Measurements from ENCODE around the gene STEAP1. TPM values are rescaled to one million over a fixed set of nuclear protein-coding genes. Genes with fewer than 3 reads are reported as not detected.

The STEAP1 gene
- polyA plus RNA-seq, 3 donors: 10.7 to 14.3 (median 11.5) TPM

DNA sequence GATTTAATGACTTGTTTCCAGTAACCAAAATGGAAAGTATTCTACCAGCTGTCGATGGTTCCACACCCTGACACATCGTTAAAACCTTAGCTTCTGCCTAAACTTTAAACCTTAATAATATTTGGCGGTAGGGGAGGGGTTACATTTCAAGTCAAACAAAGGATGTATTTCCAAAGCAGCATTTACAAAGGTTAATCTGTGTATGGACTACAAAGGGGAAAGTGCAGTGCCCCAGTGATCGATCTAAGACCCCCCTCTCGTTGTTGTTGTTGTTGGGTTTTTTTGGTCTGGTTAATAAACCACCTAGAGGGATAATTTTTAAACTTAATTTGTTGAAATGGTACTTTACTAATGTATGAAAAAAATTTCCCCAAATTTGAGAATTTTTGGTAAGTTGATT lies 56.2 kb downstream of the STEAP1 start:
- DNase-seq (ENCODE audit: low read depth in 3 of 3, low spot score in 2 of 3): no peak

DNA sequence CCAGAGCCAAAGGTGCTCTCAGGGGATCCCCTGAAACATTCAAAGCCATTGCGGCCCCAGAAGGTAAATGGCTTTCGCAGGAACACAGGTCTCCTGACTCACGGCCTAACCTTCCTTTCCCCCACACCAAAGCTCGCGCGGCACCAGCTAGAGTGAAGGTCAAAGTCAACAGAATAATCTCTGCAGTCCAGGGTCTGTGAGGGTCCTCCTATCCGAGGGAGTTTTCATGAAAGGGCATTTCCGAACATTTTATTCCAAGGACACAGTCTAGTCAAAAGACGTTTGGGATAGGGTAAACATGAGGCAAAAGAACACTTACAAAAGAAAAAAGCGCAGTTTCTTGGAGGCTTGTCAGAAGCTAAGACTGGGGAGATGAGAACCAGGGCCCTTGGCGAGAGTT lies 56.7 kb downstream of the STEAP1 start:
- no peak for DNase-seq (ENCODE audit: low read depth in 3 of 3, low spot score in 2 of 3)

DNA sequence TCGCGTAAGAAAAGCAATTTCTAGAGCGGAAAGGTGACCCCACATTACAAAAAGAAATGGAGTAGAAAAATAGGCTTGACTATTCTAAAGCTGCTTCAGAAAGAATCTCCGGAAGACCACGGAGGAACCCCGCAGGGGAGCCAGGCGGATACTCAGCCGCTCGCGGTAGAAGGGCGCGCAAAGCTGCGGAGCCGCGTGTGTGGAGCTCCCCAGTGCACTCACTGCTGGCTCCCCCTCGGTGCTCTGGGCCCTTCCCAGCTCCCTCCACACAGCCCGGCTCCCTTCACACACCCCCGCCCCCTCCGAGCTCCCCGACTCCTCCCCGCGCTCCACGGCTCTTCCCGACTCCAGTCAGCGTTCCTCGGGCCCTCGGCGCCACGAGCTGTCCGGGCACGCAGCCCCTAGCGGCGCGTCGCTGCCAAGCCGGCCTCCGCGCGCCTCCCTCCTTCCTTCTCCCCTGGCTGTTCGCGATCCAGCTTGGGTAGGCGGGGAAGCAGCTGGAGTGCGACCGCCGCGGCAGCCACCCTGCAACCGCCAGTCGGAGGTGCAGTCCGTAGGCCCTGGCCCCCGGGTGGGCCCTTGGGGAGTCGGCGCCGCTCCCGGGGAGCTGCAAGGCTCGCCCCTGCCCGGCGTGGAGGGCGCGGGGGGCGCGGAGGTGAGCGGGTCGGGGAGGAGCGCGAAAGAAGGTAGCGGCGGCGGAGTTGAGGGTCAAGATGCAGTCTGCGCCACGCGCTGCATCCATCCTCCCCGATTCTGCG lies 57.3 kb downstream of the STEAP1 start, which contains the start of gene STEAP2:
Gene STEAP2, plus strand, starts transcription at position 350 of the 758 bp plus-strand sequence. CDS start 13,343 bp downstream, outside the sequence.
- DNase-seq (ENCODE audit: low read depth in 3 of 3, low spot score in 2 of 3): peak; percentile 48 to 74 (median 66)

DNA sequence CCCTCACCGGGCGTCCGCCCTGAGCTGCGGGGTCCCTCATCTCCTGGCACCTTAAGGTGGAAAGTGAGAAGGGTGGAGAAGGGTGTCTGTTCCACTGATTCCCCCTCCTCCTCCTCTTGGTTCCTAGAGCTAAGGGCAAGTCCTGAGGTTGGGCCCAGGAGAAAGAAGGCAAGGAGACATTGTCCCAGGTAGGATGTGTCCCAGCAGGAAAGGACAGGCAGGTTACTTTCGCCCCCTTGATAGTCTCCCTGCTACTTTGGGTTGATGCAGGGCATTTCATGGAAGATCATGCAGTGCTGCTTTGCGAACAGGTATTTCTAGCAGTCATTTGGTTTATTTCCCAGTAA lies 57.9 kb downstream of the STEAP1 start:
- DNase-seq (ENCODE audit: low read depth in 3 of 3, low spot score in 2 of 3): peak in 1 of 3 donors; percentile 27

DNA sequence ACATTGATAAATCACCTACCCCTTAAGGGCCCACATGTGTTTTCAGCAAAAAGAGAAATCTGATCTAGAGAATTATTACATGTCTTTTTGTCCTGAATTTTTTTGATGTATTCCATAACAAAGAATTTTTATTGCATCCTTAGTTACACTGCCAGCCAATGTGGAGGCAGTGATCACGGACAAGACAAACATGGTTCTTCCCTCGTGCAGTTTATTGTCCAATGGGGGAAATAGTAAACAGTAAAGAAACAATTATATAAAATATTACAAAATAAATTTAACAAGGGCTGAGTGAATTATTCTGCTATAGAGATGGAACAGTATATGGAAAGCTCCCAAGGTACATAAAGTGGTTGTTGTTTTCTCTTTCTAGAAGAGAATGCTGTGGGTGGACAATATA lies 59.3 kb downstream of the STEAP1 start:
- no peak for DNase-seq (ENCODE audit: low read depth in 3 of 3, low spot score in 2 of 3)

Other genes starting within 250 kb of the STEAP1 start
- 10 to 100 TPM in 2 of 3 donors, 1 to 10 TPM in 1; 9.3 to 12.8 (median 10.2) TPM for gene STEAP2, start 57.3 kb downstream of the STEAP1 start, polyA plus RNA-seq (ENCODE audit: insufficient read length in 3 of 3)
- 10 to 100 TPM; 15.5 to 16.9 (median 16.7) TPM for gene CFAP69, start 90.7 kb downstream of the STEAP1 start, polyA plus RNA-seq (ENCODE audit: insufficient read length in 3 of 3)
- gene FAM237B, start 166.8 kb downstream of the STEAP1 start, polyA plus RNA-seq (ENCODE audit: insufficient read length in 3 of 3): under 1 TPM; 0.31 to 0.37 (median 0.33) TPM
- 10 to 100 TPM; 26.8 to 28.6 (median 27.8) TPM for gene GTPBP10, start 192.2 kb downstream of the STEAP1 start, polyA plus RNA-seq (ENCODE audit: insufficient read length in 3 of 3)
- gene CLDN12, start 249.0 kb downstream of the STEAP1 start, polyA plus RNA-seq (ENCODE audit: insufficient read length in 3 of 3): 10 to 100 TPM; 45.8 to 48.8 (median 46.9) TPM

Measured in right renal cortex interstitium (tissue), 3 donors.